Measurements from ENCODE around the gene FTSJ1.
A peak's percentile ranks its signal among the peaks of the same experiment; 100 is the strongest.
"Not testable (repeated sequence)": the region's sequence is repeated elsewhere in the genome, so short reads cannot be mapped to it uniquely, and the experiment has no call there.

Gene FTSJ1

GRCh38 chrX:48475774-48476577, at the start of gene FTSJ1:
Gene FTSJ1, plus strand, starts transcription at chrX:48476199. Its CDS starts 1,849 bp downstream, at chrX:48478048.
- peak; percentile 82 for DNase-seq (ENCODE audit: low read depth)

GRCh38 chrX:48427027-48427716, 48.8 kb upstream of the FTSJ1 start:
- not testable (repeated sequence) for DNase-seq (ENCODE audit: low read depth)

- not testable (repeated sequence) for DNase-seq (ENCODE audit: low read depth)
Observed at GRCh38 chrX:48429606-48430005, 46.4 kb upstream of the FTSJ1 start.

GRCh38 chrX:48430166-48430565, 45.8 kb upstream of the FTSJ1 start:
- not testable (repeated sequence) for DNase-seq (ENCODE audit: low read depth)

- not testable (repeated sequence) for DNase-seq (ENCODE audit: low read depth)
Observed at GRCh38 chrX:48433713-48434112, 42.3 kb upstream of the FTSJ1 start.

- not testable (repeated sequence) for DNase-seq (ENCODE audit: low read depth)
Observed at GRCh38 chrX:48447201-48447600, 28.8 kb upstream of the FTSJ1 start.

- DNase-seq (ENCODE audit: low read depth), result no peak
Observed at GRCh38 chrX:48450076-48450475, 25.9 kb upstream of the FTSJ1 start.

- no peak for DNase-seq (ENCODE audit: low read depth)
Observed at GRCh38 chrX:48451708-48452107, 24.3 kb upstream of the FTSJ1 start.

GRCh38 chrX:48456628-48457331, 19.2 kb upstream of the FTSJ1 start:
- no peak for DNase-seq (ENCODE audit: low read depth)

- DNase-seq (ENCODE audit: low read depth), result no peak
Observed at GRCh38 chrX:48458711-48459110, 17.3 kb upstream of the FTSJ1 start.

- DNase-seq (ENCODE audit: low read depth), result no peak
Observed at GRCh38 chrX:48459483-48459882, 16.5 kb upstream of the FTSJ1 start.

GRCh38 chrX:48460031-48460430, 16.0 kb upstream of the FTSJ1 start:
- no peak for DNase-seq (ENCODE audit: low read depth)

GRCh38 chrX:48460606-48461005, 15.4 kb upstream of the FTSJ1 start:
- no peak for DNase-seq (ENCODE audit: low read depth)

GRCh38 chrX:48461830-48462229, 14.2 kb upstream of the FTSJ1 start:
- DNase-seq (ENCODE audit: low read depth), result no peak

- peak; percentile 72 for DNase-seq (ENCODE audit: low read depth)
Observed at GRCh38 chrX:48465336-48465933, 10.6 kb upstream of the FTSJ1 start.

GRCh38 chrX:48466696-48467095, 9.3 kb upstream of the FTSJ1 start:
- no peak for DNase-seq (ENCODE audit: low read depth)

GRCh38 chrX:48467281-48467761, 8.7 kb upstream of the FTSJ1 start:
- no peak for DNase-seq (ENCODE audit: low read depth)

- no peak for DNase-seq (ENCODE audit: low read depth)
Observed at GRCh38 chrX:48468247-48468671, 7.7 kb upstream of the FTSJ1 start.

- no peak for DNase-seq (ENCODE audit: low read depth)
Observed at GRCh38 chrX:48468693-48469691, 7.0 kb upstream of the FTSJ1 start.

- no peak for DNase-seq (ENCODE audit: low read depth)
Observed at GRCh38 chrX:48470110-48470832, 5.7 kb upstream of the FTSJ1 start, which contains the start of gene SLC38A5. Gene SLC38A5, minus strand, starts transcription at chrX:48470260. Its CDS starts 2,336 bp downstream, at chrX:48467924.
